ENCODE data around the gene ACE.

DNA sequence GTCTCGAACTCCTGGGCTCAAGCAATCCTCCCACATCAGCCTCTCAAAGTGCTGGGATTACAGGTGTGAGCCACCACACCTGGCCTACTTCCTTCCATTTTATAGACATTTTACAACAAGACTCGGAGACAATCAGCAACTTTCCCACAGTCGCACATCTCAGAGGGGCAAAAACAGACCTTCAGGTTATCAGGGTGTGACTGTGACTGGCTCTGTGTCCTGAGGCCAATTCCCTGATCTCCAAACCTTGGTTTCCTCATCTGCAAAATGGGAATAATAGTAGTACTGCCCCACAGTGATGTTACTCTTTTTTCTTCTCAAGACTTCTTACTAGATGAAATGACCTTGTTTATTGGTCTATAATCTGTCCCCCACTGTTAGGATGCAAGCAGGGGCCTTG, 35.5 kb downstream of the ACE start:
- TF ChIP-seq, protein P1, sequence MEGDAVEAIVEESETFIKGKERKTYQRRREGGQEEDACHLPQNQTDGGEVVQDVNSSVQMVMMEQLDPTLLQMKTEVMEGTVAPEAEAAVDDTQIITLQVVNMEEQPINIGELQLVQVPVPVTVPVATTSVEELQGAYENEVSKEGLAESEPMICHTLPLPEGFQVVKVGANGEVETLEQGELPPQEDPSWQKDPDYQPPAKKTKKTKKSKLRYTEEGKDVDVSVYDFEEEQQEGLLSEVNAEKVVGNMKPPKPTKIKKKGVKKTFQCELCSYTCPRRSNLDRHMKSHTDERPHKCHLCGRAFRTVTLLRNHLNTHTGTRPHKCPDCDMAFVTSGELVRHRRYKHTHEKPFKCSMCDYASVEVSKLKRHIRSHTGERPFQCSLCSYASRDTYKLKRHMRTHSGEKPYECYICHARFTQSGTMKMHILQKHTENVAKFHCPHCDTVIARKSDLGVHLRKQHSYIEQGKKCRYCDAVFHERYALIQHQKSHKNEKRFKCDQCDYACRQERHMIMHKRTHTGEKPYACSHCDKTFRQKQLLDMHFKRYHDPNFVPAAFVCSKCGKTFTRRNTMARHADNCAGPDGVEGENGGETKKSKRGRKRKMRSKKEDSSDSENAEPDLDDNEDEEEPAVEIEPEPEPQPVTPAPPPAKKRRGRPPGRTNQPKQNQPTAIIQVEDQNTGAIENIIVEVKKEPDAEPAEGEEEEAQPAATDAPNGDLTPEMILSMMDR (IDR thresholded peaks at IDR 0.05) = no peak
- TF ChIP-seq POLR2A (IDR thresholded peaks at IDR 0.05) = no peak
